MV-4-11 (cell line): Measurements from ENCODE around the gene CNOT1.
"Not testable (repeated sequence)": the region's sequence is repeated elsewhere in the genome, so short reads cannot be mapped to it uniquely, and the experiment has no call there.

Source experiments
- DNase-seq: peaks from one replicate; lab custom pipeline; 2025; lab: John Stamatoyannopoulos, UW

The CNOT1 gene

DNA sequence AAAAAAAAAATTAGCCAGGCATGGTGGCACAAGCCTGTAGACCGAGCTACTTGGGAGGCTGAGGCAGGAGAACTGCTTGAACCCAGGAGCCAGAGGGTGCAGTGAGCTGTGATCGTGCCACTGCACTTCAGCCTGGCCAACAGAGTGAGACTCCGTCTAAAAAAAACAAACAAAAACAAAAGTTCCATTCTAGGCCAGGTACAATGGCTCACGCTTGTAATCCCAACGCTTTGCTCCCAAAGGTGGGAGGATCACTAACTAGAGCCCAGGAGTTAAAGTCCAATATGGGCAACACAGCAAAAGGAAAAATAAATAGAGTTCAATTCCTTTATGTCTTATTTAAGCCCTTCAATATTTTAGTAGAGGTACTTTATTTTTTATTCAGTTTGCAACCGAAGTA lies 47.5 kb downstream of the CNOT1 start:
- no peak for DNase-seq

GRCh38 chr16:58579587-58579986 lies 50.0 kb downstream of the CNOT1 start:
- DNase-seq, result no peak

GRCh38 chr16:58578642-58579041 lies 51.0 kb downstream of the CNOT1 start:
- DNase-seq, result no peak

- no peak for DNase-seq
Measured at GRCh38 chr16:58577141-58577540, 52.5 kb downstream of the CNOT1 start.

DNA sequence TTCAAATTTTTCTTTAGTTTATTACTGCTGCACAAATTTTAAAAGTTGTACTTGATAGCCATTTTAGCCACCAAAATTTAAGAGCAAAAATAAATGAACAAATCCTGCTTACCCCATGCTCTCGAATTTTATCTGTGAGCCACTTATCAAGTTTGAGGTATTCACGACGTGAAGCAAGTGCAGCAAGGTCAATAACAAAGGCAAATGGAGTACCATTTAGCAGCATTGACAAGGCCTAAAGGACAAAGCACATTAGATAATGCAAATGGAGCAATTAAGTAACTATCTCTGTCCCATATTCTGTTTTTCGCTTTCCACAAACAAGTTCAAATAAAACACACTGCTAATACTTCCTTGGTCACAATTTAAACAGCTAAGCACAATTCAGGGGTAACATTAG lies 54.7 kb downstream of the CNOT1 start:
- no peak for DNase-seq

DNA sequence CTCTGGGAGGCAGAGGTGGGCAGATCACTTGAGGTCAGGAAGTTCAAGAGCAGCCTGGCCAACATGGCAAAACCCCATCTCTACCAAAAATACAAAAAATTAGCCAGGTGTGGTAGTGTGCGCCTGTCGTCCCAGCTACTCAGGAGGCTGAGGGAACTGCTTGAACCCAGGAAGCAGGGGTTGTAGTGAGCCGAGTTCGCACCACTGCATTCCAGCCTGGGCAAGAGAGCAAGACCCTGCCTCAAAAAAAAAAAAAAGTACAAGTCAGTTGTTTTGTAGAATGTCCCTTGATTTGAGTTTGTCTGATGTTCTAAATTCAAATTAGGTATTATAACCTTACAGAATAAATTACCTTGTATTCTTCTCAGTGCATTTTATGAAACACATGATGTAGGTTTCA lies 63.9 kb downstream of the CNOT1 start:
- DNase-seq, result not testable (repeated sequence)

DNA sequence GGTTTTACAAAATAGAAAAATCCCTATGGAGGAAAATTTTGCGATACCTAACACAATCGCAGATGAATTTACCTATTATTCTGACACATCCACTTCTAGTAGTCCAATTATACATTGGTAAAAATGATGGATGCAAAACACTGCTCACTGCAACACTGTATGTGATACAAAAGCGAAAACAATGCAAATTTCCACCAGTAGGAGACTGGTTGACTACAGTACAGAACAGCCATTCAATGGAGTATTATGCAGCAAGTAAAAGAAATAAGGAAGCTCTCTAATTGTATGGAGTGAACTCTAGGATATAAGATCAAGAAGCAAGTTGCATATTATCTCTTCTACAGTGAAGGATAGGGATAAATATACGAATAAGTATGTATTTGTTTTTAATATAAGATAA lies 65.9 kb downstream of the CNOT1 start:
- DNase-seq, result no peak

- no peak for DNase-seq
Measured at GRCh38 chr16:58563235-58563634, 66.4 kb downstream of the CNOT1 start.

GRCh38 chr16:58556678-58557077 lies 72.9 kb downstream of the CNOT1 start:
- no peak for DNase-seq

DNA sequence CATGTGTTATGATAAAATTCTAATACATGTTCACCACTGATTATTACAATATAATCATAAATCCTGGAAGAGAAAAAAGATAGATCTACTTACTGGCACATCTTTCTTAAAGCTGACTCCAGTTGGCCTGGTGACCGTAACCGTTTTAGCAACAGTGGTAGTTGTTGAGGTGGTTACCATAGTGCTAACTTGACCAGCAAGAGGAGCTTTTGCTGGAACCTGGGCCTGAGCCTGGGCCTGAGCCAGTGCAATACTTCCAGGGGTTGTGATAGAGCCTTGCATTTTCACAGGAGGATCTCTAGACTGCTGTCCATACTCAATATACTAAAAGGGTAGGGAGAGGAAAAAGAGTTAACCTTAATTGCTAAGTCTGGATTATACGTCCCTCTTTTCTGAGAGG lies 78.1 kb downstream of the CNOT1 start:
- no peak for DNase-seq

DNA sequence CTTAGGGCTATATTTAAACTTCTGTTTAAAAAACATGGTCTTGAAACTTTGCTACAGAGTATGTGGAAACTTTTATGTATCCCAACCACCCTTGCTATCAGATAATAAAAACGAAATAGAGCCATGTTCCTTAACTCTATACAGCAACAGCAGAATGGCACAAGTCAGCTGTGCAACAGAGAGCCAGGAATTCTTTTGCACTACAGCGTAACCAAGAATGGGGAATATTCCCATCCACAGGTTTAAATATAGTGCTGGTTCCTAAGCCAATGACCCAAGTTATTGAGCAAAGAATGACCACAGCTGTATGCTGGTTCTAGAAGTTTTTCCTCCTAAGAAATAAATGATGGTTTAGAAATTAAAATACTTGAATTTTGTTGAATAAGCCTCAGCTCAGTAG lies 81.2 kb downstream of the CNOT1 start:
- DNase-seq, result no peak

GRCh38 chr16:58543685-58544084 lies 85.9 kb downstream of the CNOT1 start:
- no peak for DNase-seq

DNA sequence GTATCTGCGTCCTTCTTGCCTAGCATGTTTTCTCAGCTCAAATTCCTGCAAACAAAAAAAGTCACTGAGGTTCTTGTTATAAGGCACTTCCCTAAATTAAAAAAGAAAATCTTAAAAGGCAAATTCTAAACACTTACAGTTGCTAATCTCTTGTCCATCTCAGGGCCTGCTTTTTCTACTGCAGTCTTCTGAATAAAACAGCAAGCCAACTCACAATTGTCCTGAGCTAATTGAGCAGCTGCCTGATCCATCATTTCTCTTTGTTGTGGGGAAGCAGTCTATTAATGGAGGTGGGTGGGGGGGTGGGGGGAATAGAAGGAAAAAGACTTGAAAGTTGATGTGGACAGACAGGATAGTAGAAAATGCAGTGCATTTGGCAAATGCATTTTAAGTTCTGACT lies 87.3 kb downstream of the CNOT1 start:
- DNase-seq, result no peak

GRCh38 chr16:58541711-58542110 lies 87.9 kb downstream of the CNOT1 start:
- no peak for DNase-seq

DNA sequence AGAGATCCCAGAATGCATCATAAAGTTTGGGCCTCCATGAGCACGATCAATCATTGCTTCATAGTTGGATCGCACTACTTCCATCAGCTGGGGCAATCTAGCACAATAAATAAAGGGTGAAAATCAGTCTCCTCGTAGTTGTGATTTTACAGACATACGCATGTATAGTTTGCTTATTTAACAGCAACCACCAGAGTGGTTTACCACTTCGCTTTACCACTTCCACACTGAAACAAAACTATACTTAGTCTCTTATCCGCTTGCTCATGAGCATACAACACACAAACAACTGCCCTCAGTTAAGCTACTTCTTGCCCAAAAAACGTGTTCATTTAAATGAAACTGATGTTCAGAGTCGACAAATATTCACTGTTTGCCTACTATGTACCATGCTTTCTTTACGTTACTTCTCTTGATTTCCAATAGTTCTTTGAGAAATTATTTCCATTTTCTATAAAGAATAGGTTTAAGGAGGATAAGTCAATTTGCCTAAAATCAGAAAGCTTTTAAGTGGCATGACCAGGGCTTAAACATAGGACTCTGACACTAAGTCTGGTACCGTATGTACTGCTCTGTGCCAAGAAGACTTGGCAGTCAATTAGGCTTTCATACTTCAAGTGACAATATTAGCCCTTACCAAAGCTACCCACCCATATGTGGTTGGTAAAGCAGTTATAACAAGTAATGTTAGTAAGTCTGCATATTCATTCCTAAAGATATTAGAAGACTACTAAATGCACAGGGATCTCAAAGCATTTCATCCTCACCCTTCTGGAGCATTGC lies 92.3 kb downstream of the CNOT1 start:
- DNase-seq, result peak; percentile 7

DNA sequence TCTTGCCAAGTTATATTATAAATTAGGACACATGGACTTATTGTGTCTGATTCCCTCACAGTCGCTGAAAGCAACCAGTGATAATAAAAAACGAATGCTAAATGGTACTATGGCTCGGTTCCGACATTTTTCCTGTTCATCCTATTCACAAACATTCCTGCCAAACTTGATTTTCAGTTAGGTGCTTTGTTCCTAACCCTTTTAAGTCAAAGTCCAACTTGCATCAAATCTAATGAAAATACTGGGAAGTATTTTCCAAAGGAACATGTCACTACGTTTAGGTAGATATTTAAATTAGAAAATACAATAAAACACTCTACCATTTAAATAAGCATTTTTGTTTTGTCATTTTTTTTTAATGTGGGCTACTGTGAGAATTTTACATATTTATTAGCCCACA lies 93.3 kb downstream of the CNOT1 start:
- no peak for DNase-seq

- DNase-seq, result no peak
Measured at GRCh38 chr16:58535100-58535499, 94.5 kb downstream of the CNOT1 start.

DNA sequence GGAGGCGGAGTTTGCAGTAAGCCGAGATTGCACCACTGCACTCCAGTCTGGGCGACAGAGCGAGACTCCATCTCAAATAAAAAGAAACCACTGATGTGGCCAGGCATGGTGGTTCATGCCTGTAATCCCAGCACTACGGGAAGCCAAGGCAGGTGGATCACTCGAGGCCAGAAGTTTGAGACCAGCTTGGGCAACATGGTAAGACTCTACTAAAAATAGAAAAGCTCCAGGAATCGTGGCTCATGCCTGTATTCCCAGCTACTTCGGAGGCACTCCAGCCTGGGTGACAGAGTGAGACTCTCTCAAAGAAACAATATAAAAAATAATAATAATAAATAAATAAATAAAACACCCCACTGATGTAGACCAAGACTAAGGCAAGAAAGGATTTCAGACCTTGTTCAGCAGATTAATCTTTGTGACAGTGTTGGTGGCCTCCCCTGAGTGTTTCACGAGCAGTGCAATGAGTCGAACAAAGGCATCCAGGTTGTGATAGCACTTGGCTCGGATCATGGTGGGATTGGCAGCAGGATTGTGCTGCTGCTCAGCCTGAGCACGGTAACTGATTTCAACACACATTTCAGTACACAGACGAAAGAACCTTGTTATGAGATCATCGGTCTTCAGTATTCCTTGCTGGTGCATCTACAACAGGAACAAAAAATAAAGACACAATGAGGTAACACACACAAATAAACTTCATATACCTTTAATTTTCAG lies 95.7 kb downstream of the CNOT1 start:
- DNase-seq, result no peak

DNA sequence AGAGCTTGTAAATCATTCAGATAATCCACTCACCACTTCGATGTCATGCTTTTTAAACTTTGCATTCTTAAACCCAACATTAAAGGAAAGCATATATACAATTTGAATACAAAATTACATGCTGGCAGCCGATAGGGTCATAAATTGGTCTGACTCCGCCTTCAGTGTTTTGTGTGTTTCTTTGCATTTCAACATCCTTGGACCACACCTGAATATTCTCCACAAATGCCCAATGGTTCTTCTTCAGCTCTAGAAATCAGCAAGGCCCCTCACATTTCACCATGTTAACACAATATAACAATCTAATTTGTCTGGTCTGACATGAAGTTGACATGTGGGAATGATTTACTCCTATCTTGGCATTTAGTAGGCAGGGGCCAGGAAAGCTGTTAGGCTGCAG lies 97.2 kb downstream of the CNOT1 start:
- no peak for DNase-seq

DNA sequence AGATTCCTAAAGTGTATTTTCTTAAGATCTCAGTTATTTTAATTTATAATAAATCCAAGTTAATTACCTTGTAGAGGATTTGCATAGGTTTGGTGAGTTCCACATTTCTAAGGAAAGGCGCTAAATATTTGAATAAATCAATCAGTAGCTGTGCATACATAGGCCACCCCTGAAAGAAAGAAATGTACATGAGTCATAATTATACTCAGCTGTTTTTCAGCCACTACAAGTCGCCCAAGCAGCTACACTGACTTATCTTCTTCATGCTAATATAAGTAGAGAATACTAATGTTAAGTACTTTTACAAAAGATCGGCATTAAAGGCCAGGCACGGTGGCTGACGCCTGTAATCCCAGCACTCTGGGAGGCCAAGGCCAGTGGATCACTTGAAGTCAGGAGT lies 99.4 kb downstream of the CNOT1 start:
- DNase-seq, result no peak

DNA sequence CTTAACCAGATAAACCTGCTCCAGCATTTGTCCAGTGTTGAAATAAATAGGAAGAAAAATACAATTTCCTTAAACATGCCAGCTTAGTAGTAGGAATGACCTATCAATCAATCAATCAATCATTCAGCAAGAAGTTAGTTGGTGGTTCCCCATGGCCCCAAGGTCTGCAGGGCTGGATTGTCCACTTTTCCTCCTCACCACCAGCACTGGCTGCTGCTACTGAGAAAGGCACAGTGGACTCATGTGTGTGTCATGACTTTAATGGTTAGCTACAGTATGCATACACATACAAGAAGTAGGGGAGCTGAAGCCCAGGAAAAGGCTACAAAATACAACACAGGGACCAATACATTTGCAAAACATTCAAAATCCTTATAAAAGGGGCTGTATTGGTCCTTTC lies 109.9 kb downstream of the CNOT1 start:
- DNase-seq, result no peak

- no peak for DNase-seq
Measured at GRCh38 chr16:58518980-58519368, 110.7 kb downstream of the CNOT1 start.

GRCh38 chr16:58518083-58518979 lies 111.3 kb downstream of the CNOT1 start:
- peak; percentile 6 for DNase-seq
